DND-41 (cell line): Measurements from ENCODE around the gene ABCC3.

Experiments used
- ATAC-seq: fragments of 200-7000 bp; cut with Tn5 transposase; 3 replicates; pipeline ENCODE4 v1.9.1; 2021; ENCODE audit warnings: low read depth; ENCODE audit not compliant: insufficient read depth
- DNase-seq: peaks from one replicate; pipeline ENCODE4 v3.0.0-alpha.2; 2020
- H2AFZ ChIP-seq: 2 replicates; pipeline ENCODE4 v1.6.0; 2012; ENCODE audit warnings: low read depth, low read length
- H3K27ac ChIP-seq: 2 replicates; pipeline ENCODE4 v1.5.1; 2012; ENCODE audit warnings: low read length, inconsistent platforms
- H3K27me3 ChIP-seq: fragments of 200-600 bp; sonication (generic); 2 replicates; pipeline ENCODE4 v1.6.0; 2012; ENCODE audit warnings: low read length, mild to moderate bottlenecking, inconsistent platforms; ENCODE audit not compliant: insufficient read depth, poor library complexity
- H3K36me3 ChIP-seq: 2 replicates; pipeline ENCODE4 v1.5.1; 2012; ENCODE audit warnings: low read length, inconsistent platforms; ENCODE audit not compliant: insufficient read depth
- H3K4me1 ChIP-seq: 2 replicates; pipeline ENCODE4 v1.5.1; 2012; ENCODE audit warnings: mild to moderate bottlenecking, low read length; ENCODE audit not compliant: insufficient read depth
- H3K4me2 ChIP-seq: 2 replicates; pipeline ENCODE4 v1.6.0; 2012; ENCODE audit warnings: mild to moderate bottlenecking, moderate library complexity, low read length, inconsistent platforms; ENCODE audit not compliant: insufficient read depth
- H3K4me3 ChIP-seq, 2 experiments: fragments of 200-600 bp in 1 of 2; shearing (Covaris generic) in 1 of 2; 2 replicates each; pipeline ENCODE4 v1.5.1; 2012 to 2016; ENCODE audit warnings: inconsistent platforms in 2 of 2, low read length in 2 of 2, mild to moderate bottlenecking in 2 of 2, low read depth in 1 of 2, moderate library complexity in 1 of 2
- H3K79me2 ChIP-seq: 2 replicates; pipeline ENCODE4 v1.6.0; 2012; ENCODE audit warnings: low read length, inconsistent platforms; ENCODE audit not compliant: insufficient read depth
- H3K9ac ChIP-seq: 2 replicates; pipeline ENCODE4 v1.6.0; 2012; ENCODE audit warnings: low read depth, mild to moderate bottlenecking, inconsistent platforms, low read length, moderate library complexity
- H3K9me3 ChIP-seq: 2 replicates; pipeline ENCODE4 v1.5.1; 2012; ENCODE audit warnings: low read length, moderate library complexity, mild to moderate bottlenecking, inconsistent platforms; ENCODE audit not compliant: insufficient read depth, severe bottlenecking
- H4K20me1 ChIP-seq: 2 replicates; pipeline ENCODE4 v1.6.0; 2012; ENCODE audit warnings: low read length; ENCODE audit not compliant: insufficient read depth
- CTCF ChIP-seq: IDR thresholded peaks from 2 replicates; pipeline ENCODE4 v1.5.1; 2012; ENCODE audit warnings: borderline replicate concordance, low read length, moderate library complexity, mild to moderate bottlenecking; ENCODE audit not compliant: poor library complexity, severe bottlenecking; ENCODE audit errors: extremely low read depth
- EZH2 ChIP-seq: IDR thresholded peaks from 3 replicates; pipeline ENCODE4 v1.6.1; 2012; ENCODE audit warnings: borderline replicate concordance, low read depth, mild to moderate bottlenecking, moderate library complexity, low read length, inconsistent platforms; ENCODE audit not compliant: severe bottlenecking

ABCC3 gene

GRCh38 chr17:50634224-50634914 is at the start of gene ABCC3:
Gene ABCC3, plus strand, starts transcription at chr17:50634881. Its CDS starts 56 bp downstream, at chr17:50634937.
- Histone ChIP-seq H3K79me2 (no peaks in the 10 kb centered on the region), H3K27ac (no peak within 1 kb of the TSS), H3K4me1 (no peaks in the 10 kb centered on the region), H2AFZ (no peak within 1 kb of the TSS), H3K4me2 (no peak within 1 kb of the TSS), H4K20me1 (peaks cover 13% of the 10 kb centered on the region), H3K9ac (no peak within 1 kb of the TSS), H3K36me3 (no peaks in the 10 kb centered on the region), H3K4me3 (no peak within 1 kb of the TSS), H3K27me3 (peaks cover 18% of the 10 kb centered on the region), H3K9me3 (no peaks in the 10 kb centered on the region)
- no peak for ATAC-seq
- no peak for DNase-seq
- TF ChIP-seq EZH2 (no peak), CTCF (no peak)

- no peak for TF ChIP-seq EZH2
- no peak for TF ChIP-seq CTCF
- no peaks in the 10 kb centered on the region for H3K79me2 ChIP-seq
- H3K4me3 ChIP-seq: no peak overlapping the region
- ATAC-seq: no peak
- H3K36me3 ChIP-seq: no peaks in the 10 kb centered on the region
- H2AFZ ChIP-seq: no peak overlapping the region
- no peaks in the 10 kb centered on the region for H4K20me1 ChIP-seq
- H3K27me3 ChIP-seq: peaks cover 44% of the 10 kb centered on the region
- no peaks in the 10 kb centered on the region for H3K9me3 ChIP-seq
- no peaks in the 10 kb centered on the region for H3K4me1 ChIP-seq
- H3K4me2 ChIP-seq: no peak overlapping the region
- no peak overlapping the region for H3K9ac ChIP-seq
- no peak overlapping the region for H3K27ac ChIP-seq
- DNase-seq: no peak
These were observed 49.3 kb upstream of the ABCC3 start for GRCh38 chr17:50585346-50585745.

- peaks cover 38% of the 10 kb centered on the region for H3K27me3 ChIP-seq
These were observed 48.8 kb upstream of the ABCC3 start for GRCh38 chr17:50585891-50586290.

More at GRCh38 chr17:50585891-50586290, 48.8 kb upstream of the ABCC3 start:
- Histone ChIP-seq H3K4me3 (no peak overlapping the region), H3K4me2 (no peak overlapping the region), H2AFZ (no peak overlapping the region), H3K36me3 (no peaks in the 10 kb centered on the region), H3K9me3 (no peaks in the 10 kb centered on the region), H4K20me1 (no peaks in the 10 kb centered on the region), H3K79me2 (no peaks in the 10 kb centered on the region), H3K4me1 (no peaks in the 10 kb centered on the region), H3K27ac (no peak overlapping the region), H3K9ac (no peak overlapping the region)
- ATAC-seq: no peak
- no peak for DNase-seq
- TF ChIP-seq EZH2 (no peak), CTCF (no peak)
